HL-60/S4 treated with retinoic acid at 250 ng/mL for 4 days and 3 days (cell line): ENCODE data around the gene CCNL1.
"Not testable (repeated sequence)": the region's sequence is repeated elsewhere in the genome, so short reads cannot be mapped to it uniquely, and the experiment has no call there.

Experiments
- in situ Hi-C: fragments of 300-500 bp; cut with MboI; formaldehyde crosslinking; loops from 2 replicates; pipeline ENCODE4 v1.7.0; 2022; ENCODE audit warnings: low sequenced_read_pairs

Gene CCNL1

GRCh38 chr3:157159762-157160657, at the start of gene CCNL1:
Gene CCNL1, minus strand, starts transcription at chr3:157160147. Its CDS starts 53 bp downstream, at chr3:157160094.
- in situ Hi-C loops = no loop called here

DNA sequence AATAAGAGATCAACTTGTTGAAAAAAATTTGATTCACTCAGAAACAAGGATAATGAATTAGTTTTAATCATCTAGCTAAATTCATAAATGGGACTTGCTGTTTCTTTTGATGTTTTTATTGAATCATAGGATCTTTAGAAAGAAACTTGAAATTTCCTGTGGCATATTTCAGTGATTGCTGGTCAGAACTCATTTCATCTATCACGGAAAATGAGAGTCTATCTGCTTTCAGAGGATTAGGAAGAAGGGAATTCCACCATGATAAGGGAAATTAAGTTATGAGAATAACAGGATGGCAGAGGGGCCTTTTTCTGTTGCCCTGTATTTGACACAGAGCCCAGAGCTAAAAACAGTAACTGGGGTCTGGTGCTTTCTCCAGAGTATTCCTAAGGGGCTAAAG, 44.9 kb upstream of the CCNL1 start:
- in situ Hi-C loops = no loop called here

GRCh38 chr3:157204431-157204830, 44.5 kb upstream of the CCNL1 start:
- in situ Hi-C loops = no loop called here

- in situ Hi-C loops = no loop called here
Measured at GRCh38 chr3:157201648-157202278, 41.8 kb upstream of the CCNL1 start.

GRCh38 chr3:157199841-157200240, 39.9 kb upstream of the CCNL1 start:
- in situ Hi-C loops = no loop called here

- in situ Hi-C loops = no loop called here
Measured at GRCh38 chr3:157195965-157196364, 36.0 kb upstream of the CCNL1 start.

GRCh38 chr3:157191149-157191548, 31.2 kb upstream of the CCNL1 start:
- in situ Hi-C loops = not testable (repeated sequence)

- in situ Hi-C loops = no loop called here
Measured at GRCh38 chr3:157190380-157190872, 30.5 kb upstream of the CCNL1 start.

GRCh38 chr3:157188391-157188790, 28.4 kb upstream of the CCNL1 start:
- in situ Hi-C loops = no loop called here

GRCh38 chr3:157182879-157183278, 22.9 kb upstream of the CCNL1 start:
- in situ Hi-C loops = no loop called here

DNA sequence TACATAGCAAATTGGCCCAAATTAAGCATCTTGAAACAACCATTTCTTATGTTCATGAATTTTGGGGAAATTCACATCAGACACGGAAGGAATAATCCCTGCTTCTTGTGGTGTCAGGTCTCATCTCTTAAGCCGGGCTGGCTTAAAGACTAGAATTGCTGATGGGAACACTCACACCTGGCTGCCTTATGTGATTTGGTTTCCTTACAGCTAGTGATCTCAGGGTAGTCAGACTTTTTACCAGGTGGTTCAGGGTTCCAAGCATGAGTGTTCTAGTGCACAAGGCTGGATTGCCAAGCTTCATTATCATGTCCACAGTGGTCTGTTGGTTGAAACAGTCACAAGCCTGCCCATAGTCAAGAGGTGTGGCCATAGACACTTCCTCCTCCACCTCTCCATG, 20.3 kb upstream of the CCNL1 start:
- in situ Hi-C loops = no loop called here

GRCh38 chr3:157179365-157179803, 19.4 kb upstream of the CCNL1 start:
- in situ Hi-C loops = no loop called here

DNA sequence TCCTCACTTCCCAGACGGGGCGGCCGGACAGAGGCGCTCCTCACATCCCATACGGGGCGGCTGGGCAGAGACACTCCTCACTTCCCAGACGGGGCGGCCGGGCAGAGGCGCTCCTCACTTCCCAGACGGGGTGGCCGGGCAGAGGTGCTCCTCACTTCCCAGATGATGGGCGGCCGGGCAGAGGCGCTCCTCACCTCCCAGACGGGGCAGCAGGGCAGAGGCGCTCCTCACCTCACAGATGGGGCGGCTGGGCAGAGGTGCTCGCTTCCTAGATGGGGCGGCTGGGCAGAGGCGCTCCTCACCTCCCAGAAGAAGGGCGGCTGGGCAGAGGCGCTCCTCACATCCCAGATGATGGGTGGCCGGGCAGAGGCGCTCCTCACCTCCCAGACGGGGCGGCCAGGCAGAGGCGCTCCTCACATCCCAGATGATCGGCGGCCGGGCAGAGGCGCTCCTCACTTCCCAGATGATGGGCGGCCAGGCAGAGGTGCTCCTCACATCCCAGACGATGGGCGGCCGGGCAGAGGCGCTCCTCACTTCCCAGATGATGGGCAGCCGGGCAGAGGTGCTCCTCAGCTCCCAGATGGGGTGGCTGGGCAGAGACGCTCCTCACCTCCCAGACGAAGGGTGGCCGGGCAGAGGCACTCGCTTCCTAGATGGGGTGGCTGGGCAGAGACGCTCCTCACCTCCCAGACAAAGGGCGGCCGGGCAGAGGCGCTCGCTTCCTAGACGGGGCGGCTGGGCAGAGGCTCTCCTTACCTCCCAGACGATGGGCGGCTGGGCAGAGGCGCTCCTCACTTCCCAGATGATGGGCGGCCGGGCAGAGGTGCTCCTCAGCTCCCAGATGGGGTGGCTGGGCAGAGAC, 18.8 kb upstream of the CCNL1 start:
- in situ Hi-C loops = not testable (repeated sequence)

GRCh38 chr3:157177801-157178453, 18.0 kb upstream of the CCNL1 start:
- in situ Hi-C loops = not testable (repeated sequence)

- in situ Hi-C loops = no loop called here
Measured at GRCh38 chr3:157176934-157177333, 17.0 kb upstream of the CCNL1 start.

GRCh38 chr3:157175691-157176507, 16.0 kb upstream of the CCNL1 start:
- in situ Hi-C loops = no loop called here

GRCh38 chr3:157174649-157175498, 14.9 kb upstream of the CCNL1 start:
- in situ Hi-C loops = no loop called here

DNA sequence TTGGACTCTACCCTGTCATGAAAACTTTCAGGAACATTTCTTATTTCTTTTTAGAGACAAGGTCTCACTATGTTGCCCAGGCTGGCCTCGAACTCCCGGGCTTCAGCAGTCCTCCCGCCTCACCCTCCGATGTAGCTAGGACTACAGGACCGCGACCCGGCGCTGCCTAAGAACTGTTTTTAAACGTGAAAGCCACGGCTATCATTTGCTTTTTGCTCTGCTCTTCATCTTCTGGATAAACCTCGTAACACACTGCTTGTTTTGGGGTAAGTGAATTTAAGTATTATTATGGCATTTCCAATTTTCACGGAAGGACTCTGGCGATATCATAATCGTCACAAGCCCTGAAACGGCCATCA, 14.3 kb upstream of the CCNL1 start:
- in situ Hi-C loops = no loop called here

DNA sequence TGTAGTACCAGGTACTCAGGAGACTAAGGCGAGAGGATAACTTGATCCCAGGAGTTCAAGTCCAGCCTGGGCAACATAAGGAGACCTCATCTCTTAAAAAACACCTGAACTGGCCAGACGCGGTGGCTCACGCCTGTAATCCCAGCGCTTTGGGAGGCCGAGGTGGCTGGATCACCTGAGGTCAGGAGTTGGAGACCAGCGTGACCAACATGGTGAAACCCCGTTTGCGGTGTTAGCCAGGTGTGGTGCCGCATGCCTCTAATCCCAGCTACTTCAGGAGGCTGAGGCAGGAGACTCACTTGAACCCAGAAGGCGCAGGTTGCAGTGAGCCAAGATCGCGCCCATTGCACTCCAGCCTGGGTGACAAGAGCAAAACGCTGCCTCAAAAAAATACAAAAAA, 13.4 kb upstream of the CCNL1 start:
- in situ Hi-C loops = not testable (repeated sequence)
